GM12878 (cell line): Measurements from ENCODE around the gene PLXNB2. TPM values are rescaled to one million over a fixed set of nuclear protein-coding genes. Genes with fewer than 3 reads are reported as not detected.

Experiments used
- BHLHE40 ChIP-seq, 2 experiments: fragments of 450-650 bp in 1 of 2; IDR thresholded peaks; 2 replicates each; pipeline ENCODE4 v1.6.1; 2011 to 2017; ENCODE audit warnings: low read depth in 2 of 2, borderline replicate concordance in 1 of 2, improper control_type of control experiment in 1 of 2, low read length in 1 of 2, mild to moderate bottlenecking in 1 of 2
- HDAC2 ChIP-seq: fragments of 200-600 bp; sonication (generic); IDR thresholded peaks from 2 replicates; pipeline ENCODE4 v1.6.1; 2017
- IKZF1 ChIP-seq: fragments of 450-650 bp; conservative IDR thresholded peaks from 2 replicates; pipeline ENCODE4 v1.6.1; 2017; ENCODE audit warnings: antibody characterized with exemption, mild to moderate bottlenecking
- NKRF ChIP-seq: fragments of 450-650 bp; conservative IDR thresholded peaks from 2 replicates; pipeline ENCODE4 v1.6.1; 2017; ENCODE audit warnings: mild to moderate bottlenecking, moderate library complexity
- SMARCA5 ChIP-seq: fragments of 450-650 bp; IDR thresholded peaks from 2 replicates; pipeline ENCODE4 v1.6.1; 2017; ENCODE audit warnings: mild to moderate bottlenecking
- TBL1XR1 ChIP-seq: IDR thresholded peaks from 2 replicates; pipeline ENCODE4 v1.6.1; 2012; ENCODE audit warnings: low read depth, low read length, improper control_type of control experiment
- YY1 ChIP-seq: IDR thresholded peaks from 2 replicates; pipeline ENCODE4 v1.6.1; 2011; ENCODE audit warnings: low read depth, mild to moderate bottlenecking, low read length
- polyA plus RNA-seq, 11 experiments: library from polyadenylated mRNA; depleted of rRNA in 4 of 11; unstranded in 6 of 11; stranded (reverse) in 5 of 11; fragments of >200 nt; fragmentation: Nextera tagmentation in 4 of 11; fragmentation: Illumina TruSeq in 1 of 11; extraction: Ambion mirVana in 4 of 11; extraction: Trizol in 1 of 11; gene quantifications; 1 replicate in 1 of 11; 2 replicates in 10 of 11; pipeline versions ENCODE4 v1.2.1 to v1.2.3, GENCODE V29; 2011 to 2016; ENCODE audit warnings: inconsistent platforms in 2 of 11, missing spikeins in 2 of 11, low read depth in 1 of 11
- total RNA-seq, 4 experiments: library from RNA; depleted of rRNA in 3 of 4; stranded (reverse); fragments of >200 nt in 3 of 4; fragmentation: Illumina TruSeq in 1 of 4; extraction: Trizol in 1 of 4; gene quantifications; 2 replicates each; pipeline versions ENCODE4 v1.2.1 to v1.2.3, GENCODE V29; 2013 to 2021
- TF ChIP-seq, protein P1 (sequence below): fragments of 450-650 bp; IDR thresholded peaks from 2 replicates; pipeline ENCODE4 v1.6.1; 2017; ENCODE audit warnings: mild to moderate bottlenecking, moderate library complexity

PLXNB2 gene
- total and polyA plus RNA-seq, 10 of the 15 experiments (the other 5 are each of a cell fraction or from before 2014, with no cell fraction given) = 0.68 to 134 (median 41.9) TPM

DNA sequence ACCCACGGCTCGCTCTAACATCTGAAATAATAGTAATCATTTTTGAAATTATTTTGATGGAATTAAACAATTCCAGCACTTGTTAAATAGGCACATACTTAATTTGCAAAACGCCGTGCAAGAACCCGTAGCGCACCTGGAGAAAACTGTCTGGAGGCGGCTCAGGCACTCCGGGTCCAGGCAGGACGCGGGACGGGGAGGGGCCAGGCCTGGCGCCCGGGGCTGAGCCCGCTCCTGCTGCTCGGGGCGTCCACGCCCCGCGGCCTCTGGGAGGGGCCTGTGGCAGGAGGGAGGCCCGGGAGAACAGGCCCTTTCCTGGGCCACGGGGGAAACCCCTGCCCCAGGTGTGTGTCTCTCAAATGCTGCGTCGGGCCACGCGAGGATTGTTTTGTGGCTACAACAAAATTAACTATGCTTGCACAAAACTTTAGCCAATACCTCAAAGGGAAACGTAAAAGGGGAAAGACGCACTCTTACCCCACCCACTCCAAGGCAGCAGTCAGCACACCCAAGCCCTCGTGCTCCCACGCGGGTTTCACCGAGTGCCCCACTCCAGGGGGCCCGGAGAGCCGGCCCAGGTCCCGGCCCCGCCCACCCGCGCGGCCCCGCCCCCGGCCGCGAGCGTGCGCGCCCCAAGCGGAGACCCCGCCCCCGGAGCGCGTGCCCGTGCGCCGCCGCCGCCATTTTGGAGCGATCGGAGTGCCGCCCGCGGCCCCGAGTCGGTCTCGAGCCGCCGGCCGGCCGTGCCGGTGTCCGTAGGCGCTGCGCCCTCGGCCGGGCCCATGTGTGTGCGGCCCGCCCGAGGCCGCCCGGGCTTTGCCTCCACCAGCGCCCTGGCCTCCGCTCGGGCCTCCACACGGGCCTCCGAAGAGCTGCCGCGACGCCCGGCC, 35.5 kb upstream of the PLXNB2 start, which contains the start of gene PPP6R2 (continued):
- TF ChIP-seq SMARCA5 (peak; percentile 83), YY1 (peak; percentile 96), HDAC2 (no peak), BHLHE40 (IDR thresholded peaks at IDR 0.05; ENCODE audit: borderline replicate concordance in 1 of 2, low read depth in 2 of 2, low read length in 1 of 2) (peak in 1 of 2 experiments; percentile 75; a peak in 1 of 4 replicates), TBL1XR1 (no peak), IKZF1 (peak; percentile 65), NKRF (peak; percentile 82)
- TF ChIP-seq, protein P1, sequence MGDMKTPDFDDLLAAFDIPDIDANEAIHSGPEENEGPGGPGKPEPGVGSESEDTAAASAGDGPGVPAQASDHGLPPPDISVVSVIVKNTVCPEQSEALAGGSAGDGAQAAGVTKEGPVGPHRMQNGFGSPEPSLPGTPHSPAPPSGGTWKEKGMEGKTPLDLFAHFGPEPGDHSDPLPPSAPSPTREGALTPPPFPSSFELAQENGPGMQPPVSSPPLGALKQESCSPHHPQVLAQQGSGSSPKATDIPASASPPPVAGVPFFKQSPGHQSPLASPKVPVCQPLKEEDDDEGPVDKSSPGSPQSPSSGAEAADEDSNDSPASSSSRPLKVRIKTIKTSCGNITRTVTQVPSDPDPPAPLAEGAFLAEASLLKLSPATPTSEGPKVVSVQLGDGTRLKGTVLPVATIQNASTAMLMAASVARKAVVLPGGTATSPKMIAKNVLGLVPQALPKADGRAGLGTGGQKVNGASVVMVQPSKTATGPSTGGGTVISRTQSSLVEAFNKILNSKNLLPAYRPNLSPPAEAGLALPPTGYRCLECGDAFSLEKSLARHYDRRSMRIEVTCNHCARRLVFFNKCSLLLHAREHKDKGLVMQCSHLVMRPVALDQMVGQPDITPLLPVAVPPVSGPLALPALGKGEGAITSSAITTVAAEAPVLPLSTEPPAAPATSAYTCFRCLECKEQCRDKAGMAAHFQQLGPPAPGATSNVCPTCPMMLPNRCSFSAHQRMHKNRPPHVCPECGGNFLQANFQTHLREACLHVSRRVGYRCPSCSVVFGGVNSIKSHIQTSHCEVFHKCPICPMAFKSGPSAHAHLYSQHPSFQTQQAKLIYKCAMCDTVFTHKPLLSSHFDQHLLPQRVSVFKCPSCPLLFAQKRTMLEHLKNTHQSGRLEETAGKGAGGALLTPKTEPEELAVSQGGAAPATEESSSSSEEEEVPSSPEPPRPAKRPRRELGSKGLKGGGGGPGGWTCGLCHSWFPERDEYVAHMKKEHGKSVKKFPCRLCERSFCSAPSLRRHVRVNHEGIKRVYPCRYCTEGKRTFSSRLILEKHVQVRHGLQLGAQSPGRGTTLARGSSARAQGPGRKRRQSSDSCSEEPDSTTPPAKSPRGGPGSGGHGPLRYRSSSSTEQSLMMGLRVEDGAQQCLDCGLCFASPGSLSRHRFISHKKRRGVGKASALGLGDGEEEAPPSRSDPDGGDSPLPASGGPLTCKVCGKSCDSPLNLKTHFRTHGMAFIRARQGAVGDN = 0 out of 2 replicates have a peak, but pooled peaks have one; percentile 36
- TF ChIP-seq, all 136 proteins: peak for 21
